ENCODE measurements around the gene GSC.

GSC gene

GRCh38 chr14:94771906-94772490, 2.1 kb upstream of the GSC start:
- H3K27me3 ChIP-seq (ENCODE audit: insufficient read depth, low read length): peaks cover 84% of the 10 kb centered on the region

GRCh38 chr14:94771158-94771905, 1.4 kb upstream of the GSC start:
- Histone ChIP-seq H4K91ac (ENCODE audit: low read depth, low read length) (no peak overlapping the region), H2AFZ (ENCODE audit: insufficient read depth, low read length, poor library complexity) (no peak overlapping the region), H3K18ac (ENCODE audit: low read length) (no peak overlapping the region), H3K27ac (ENCODE audit: low read depth, low read length) (no peak overlapping the region), H3K4me3 (ENCODE audit: low read depth, low read length) (no peak overlapping the region), H2AK5ac (ENCODE audit: low read length) (no peak overlapping the region), H4K12ac (ENCODE audit: low read depth, low read length) (no peak overlapping the region), H3K4ac (ENCODE audit: low read depth, low read length) (no peak overlapping the region), H3K27me3 (ENCODE audit: insufficient read depth, low read length) (peaks cover 88% of the 10 kb centered on the region), H2BK120ac (ENCODE audit: insufficient read depth, low read length, poor library complexity) (no peak overlapping the region), H3K79me2 (ENCODE audit: control insufficient read depth, insufficient read depth, low read length, poor library complexity) (no peaks in the 10 kb centered on the region), H3K79me1 (ENCODE audit: low read length) (no peaks in the 10 kb centered on the region), H3K23ac (ENCODE audit: low read length) (no peak overlapping the region), H3K4me2 (ENCODE audit: low read length) (peak overlapping the region; percentile 8), H3K9ac (ENCODE audit: low read length) (no peak overlapping the region), H3K4me1 (ENCODE audit: control insufficient read depth in 1 of 2, insufficient read depth in 2 of 2, low read length in 2 of 2) (peaks cover 9 to 14% of the 10 kb centered on the region in 2 experiments), H4K8ac (ENCODE audit: low read depth, low read length) (no peak overlapping the region), H3K14ac (ENCODE audit: low read length) (no peak overlapping the region), H3K36me3 (ENCODE audit: control insufficient read depth in 1 of 2, insufficient read depth in 2 of 2, low read length in 2 of 2) (no peaks in the 10 kb centered on the region), H2BK12ac (ENCODE audit: low read length) (no peak overlapping the region), H2BK5ac (ENCODE audit: low read depth, low read length, poor library complexity) (no peak overlapping the region), H3K9me3 (ENCODE audit: insufficient read depth, low read depth, low read length) (peaks cover 3% of the 10 kb centered on the region)
- DNase-seq: no peak
- WGBS (ENCODE audit: extremely low coverage, insufficient coverage, insufficient read length): no CpG with 5 or more reads among the region's 54 CpGs

More at GRCh38 chr14:94771906-94772490, 2.1 kb upstream of the GSC start:
- Histone ChIP-seq H4K8ac (ENCODE audit: low read depth, low read length) (no peak overlapping the region), H3K9ac (ENCODE audit: low read length) (no peak overlapping the region), H3K79me1 (ENCODE audit: low read length) (no peaks in the 10 kb centered on the region), H4K91ac (ENCODE audit: low read depth, low read length) (no peak overlapping the region), H3K79me2 (ENCODE audit: control insufficient read depth, insufficient read depth, low read length, poor library complexity) (no peaks in the 10 kb centered on the region), H2AFZ (ENCODE audit: insufficient read depth, low read length, poor library complexity) (no peak overlapping the region), H2BK5ac (ENCODE audit: low read depth, low read length, poor library complexity) (no peak overlapping the region), H3K4ac (ENCODE audit: low read depth, low read length) (no peak overlapping the region), H2BK12ac (ENCODE audit: low read length) (no peak overlapping the region), H2AK5ac (ENCODE audit: low read length) (no peak overlapping the region), H3K4me2 (ENCODE audit: low read length) (no peak overlapping the region), H3K4me1 (ENCODE audit: control insufficient read depth in 1 of 2, insufficient read depth in 2 of 2, low read length in 2 of 2) (peaks cover 9 to 14% of the 10 kb centered on the region in 2 experiments), H4K12ac (ENCODE audit: low read depth, low read length) (no peak overlapping the region), H2BK120ac (ENCODE audit: insufficient read depth, low read length, poor library complexity) (no peak overlapping the region), H3K23ac (ENCODE audit: low read length) (no peak overlapping the region), H3K36me3 (ENCODE audit: control insufficient read depth in 1 of 2, insufficient read depth in 2 of 2, low read length in 2 of 2) (no peaks in the 10 kb centered on the region), H3K9me3 (ENCODE audit: insufficient read depth, low read depth, low read length) (peaks cover 3% of the 10 kb centered on the region), H3K18ac (ENCODE audit: low read length) (no peak overlapping the region), H3K4me3 (ENCODE audit: low read depth, low read length) (no peak overlapping the region), H3K27ac (ENCODE audit: low read depth, low read length) (no peak overlapping the region), H3K14ac (ENCODE audit: low read length) (no peak overlapping the region)
- no CpG with 5 or more reads among the region's 14 CpGs for WGBS (ENCODE audit: extremely low coverage, insufficient coverage, insufficient read length)
- DNase-seq: no peak

GRCh38 chr14:94770815-94771157, 873 bp upstream of the GSC start:
- no peak overlapping the region for H4K91ac ChIP-seq (ENCODE audit: low read depth, low read length)
- H3K18ac ChIP-seq (ENCODE audit: low read length): no peak overlapping the region
- no peak overlapping the region for H2AK5ac ChIP-seq (ENCODE audit: low read length)
- no peaks in the 10 kb centered on the region for H3K79me2 ChIP-seq (ENCODE audit: control insufficient read depth, insufficient read depth, low read length, poor library complexity)
- H3K4me2 ChIP-seq (ENCODE audit: low read length): no peak overlapping the region
- WGBS (ENCODE audit: extremely low coverage, insufficient coverage, insufficient read length): no CpG with 5 or more reads among the region's 9 CpGs
- no peak overlapping the region for H2BK120ac ChIP-seq (ENCODE audit: insufficient read depth, low read length, poor library complexity)
- H2BK12ac ChIP-seq (ENCODE audit: low read length): no peak overlapping the region
- peaks cover 3% of the 10 kb centered on the region for H3K9me3 ChIP-seq (ENCODE audit: insufficient read depth, low read depth, low read length)
- H3K4me1 ChIP-seq (ENCODE audit: control insufficient read depth in 1 of 2, insufficient read depth in 2 of 2, low read length in 2 of 2): peaks cover 9 to 14% of the 10 kb centered on the region in 2 experiments
- H3K4me3 ChIP-seq (ENCODE audit: low read depth, low read length): no peak overlapping the region
- no peak overlapping the region for H4K8ac ChIP-seq (ENCODE audit: low read depth, low read length)
- no peak overlapping the region for H3K4ac ChIP-seq (ENCODE audit: low read depth, low read length)
- no peak overlapping the region for H2AFZ ChIP-seq (ENCODE audit: insufficient read depth, low read length, poor library complexity)
- H3K36me3 ChIP-seq (ENCODE audit: control insufficient read depth in 1 of 2, insufficient read depth in 2 of 2, low read length in 2 of 2): no peaks in the 10 kb centered on the region
- H2BK5ac ChIP-seq (ENCODE audit: low read depth, low read length, poor library complexity): no peak overlapping the region
- H3K23ac ChIP-seq (ENCODE audit: low read length): no peak overlapping the region
- H3K79me1 ChIP-seq (ENCODE audit: low read length): no peaks in the 10 kb centered on the region
- H3K27ac ChIP-seq (ENCODE audit: low read depth, low read length): no peak overlapping the region
- H3K14ac ChIP-seq (ENCODE audit: low read length): no peak overlapping the region
- H3K27me3 ChIP-seq (ENCODE audit: insufficient read depth, low read length): peaks cover 88% of the 10 kb centered on the region
- H3K9ac ChIP-seq (ENCODE audit: low read length): no peak overlapping the region
- H4K12ac ChIP-seq (ENCODE audit: low read depth, low read length): no peak overlapping the region
- DNase-seq: no peak

- H3K9me3 ChIP-seq (ENCODE audit: insufficient read depth, low read depth, low read length): peaks cover 3% of the 10 kb centered on the region
- H3K27me3 ChIP-seq (ENCODE audit: insufficient read depth, low read length): peaks cover 84% of the 10 kb centered on the region
- peaks cover 9 to 14% of the 10 kb centered on the region in 2 experiments for H3K4me1 ChIP-seq (ENCODE audit: control insufficient read depth in 1 of 2, insufficient read depth in 2 of 2, low read length in 2 of 2)
- H3K14ac ChIP-seq (ENCODE audit: low read length): no peak overlapping the region
- H3K23ac ChIP-seq (ENCODE audit: low read length): no peak overlapping the region
- H2BK5ac ChIP-seq (ENCODE audit: low read depth, low read length, poor library complexity): no peak overlapping the region
- H3K79me1 ChIP-seq (ENCODE audit: low read length): no peaks in the 10 kb centered on the region
- H3K4me2 ChIP-seq (ENCODE audit: low read length): peak overlapping the region; percentile 69
- H2AK5ac ChIP-seq (ENCODE audit: low read length): no peak overlapping the region
- no peak overlapping the region for H3K4me3 ChIP-seq (ENCODE audit: low read depth, low read length)
- H4K8ac ChIP-seq (ENCODE audit: low read depth, low read length): no peak overlapping the region
- WGBS (ENCODE audit: extremely low coverage, insufficient coverage, insufficient read length): no CpG with 5 or more reads among the region's 18 CpGs
- no peak overlapping the region for H4K12ac ChIP-seq (ENCODE audit: low read depth, low read length)
- no peak overlapping the region for H2BK120ac ChIP-seq (ENCODE audit: insufficient read depth, low read length, poor library complexity)
- DNase-seq: no peak
- no peak overlapping the region for H3K27ac ChIP-seq (ENCODE audit: low read depth, low read length)
- H3K4ac ChIP-seq (ENCODE audit: low read depth, low read length): no peak overlapping the region
- no peak overlapping the region for H4K91ac ChIP-seq (ENCODE audit: low read depth, low read length)
- no peaks in the 10 kb centered on the region for H3K79me2 ChIP-seq (ENCODE audit: control insufficient read depth, insufficient read depth, low read length, poor library complexity)
- H3K18ac ChIP-seq (ENCODE audit: low read length): no peak overlapping the region
- H2BK12ac ChIP-seq (ENCODE audit: low read length): no peak overlapping the region
- no peaks in the 10 kb centered on the region for H3K36me3 ChIP-seq (ENCODE audit: control insufficient read depth in 1 of 2, insufficient read depth in 2 of 2, low read length in 2 of 2)
- no peak overlapping the region for H2AFZ ChIP-seq (ENCODE audit: insufficient read depth, low read length, poor library complexity)
- no peak overlapping the region for H3K9ac ChIP-seq (ENCODE audit: low read length)
These were observed 387 bp upstream of the GSC start for GRCh38 chr14:94770251-94770749.
